Measurements from ENCODE around the gene SCO1.

SCO1 gene

DNA sequence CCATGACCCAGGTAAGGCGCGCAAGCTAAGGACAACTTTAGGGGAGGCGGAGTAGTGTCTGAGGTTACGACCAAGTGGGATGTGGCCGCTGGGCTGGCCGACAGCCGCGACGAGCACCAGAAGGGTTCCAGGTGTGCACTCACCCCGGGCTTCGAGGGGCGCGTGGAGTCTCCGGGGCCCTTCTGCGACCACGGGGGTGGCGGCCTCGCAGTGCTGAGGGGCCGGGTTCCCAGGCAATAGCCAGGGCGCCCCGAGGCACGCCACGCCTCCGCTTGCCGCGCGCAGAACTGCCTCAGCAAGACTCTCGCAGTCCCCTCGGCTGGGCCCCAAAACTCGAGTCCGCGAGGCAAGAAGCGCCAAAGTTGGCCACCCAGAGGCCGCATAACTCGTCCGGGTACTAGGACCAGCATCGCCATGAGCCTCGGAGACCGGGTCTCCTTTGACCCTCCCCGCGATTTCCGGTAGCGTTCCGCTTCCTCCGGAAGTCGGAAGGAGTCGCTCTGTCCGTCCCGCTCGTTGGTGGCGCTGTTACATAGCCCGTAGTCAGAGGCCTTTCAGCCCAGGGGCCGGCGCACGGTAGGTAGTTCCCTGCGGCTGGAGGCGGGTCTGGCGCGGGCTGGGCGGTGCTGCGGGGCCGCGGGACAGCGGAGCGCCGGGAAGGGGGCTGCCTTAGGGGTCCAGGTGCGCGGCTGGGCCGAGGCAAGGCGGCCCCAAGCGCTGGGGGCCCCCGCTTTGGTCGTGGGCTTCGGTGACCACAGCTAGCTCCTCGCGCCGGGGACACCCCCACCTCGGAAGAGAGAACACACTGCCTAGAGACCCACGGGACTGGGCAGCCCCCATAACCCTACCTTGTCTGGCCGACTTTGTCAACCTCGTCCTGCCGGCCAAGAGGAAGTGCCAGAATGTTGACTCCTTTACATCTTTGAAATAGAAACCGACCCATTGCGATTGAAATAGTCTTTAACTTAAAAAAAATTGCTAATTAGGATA is at the start of gene SCO1, which contains the start of gene ADPRM:
Gene SCO1 (minus strand): TSS at position 442 of the 990 bp plus-strand sequence. CDS start 26 bp downstream, at position 416.
Gene ADPRM (plus strand): TSS at position 503 of the 990 bp plus-strand sequence. CDS start 7,333 bp downstream, outside the sequence.
- no peak for TF ChIP-seq GATA3 (IDR thresholded peaks at IDR 0.05; ENCODE audit: low read depth, low read length)
- TF ChIP-seq GATA2 (IDR thresholded peaks at IDR 0.05; ENCODE audit: low read depth, low read length): no peak

DNA sequence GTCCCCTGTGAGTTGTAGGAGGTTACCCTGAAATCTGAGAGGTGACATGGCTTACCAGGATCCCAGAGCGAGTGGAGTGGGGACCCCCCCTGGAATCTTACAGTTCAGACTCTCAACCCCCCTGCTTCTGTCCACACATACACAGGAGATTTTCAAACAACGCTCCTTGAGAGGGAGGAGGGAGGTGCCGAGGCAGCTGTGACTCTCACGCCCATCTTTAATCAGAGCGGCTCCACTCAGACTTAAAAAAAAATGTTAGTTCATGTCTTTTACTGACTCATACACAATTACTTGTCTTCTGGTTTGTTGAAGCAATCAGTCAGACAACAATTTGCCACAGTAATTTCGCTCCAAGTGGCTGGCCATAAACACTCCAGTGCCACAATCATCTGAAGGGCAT is 47.9 kb upstream of the SCO1 start:
- TF ChIP-seq GATA3 (IDR thresholded peaks at IDR 0.05; ENCODE audit: low read depth, low read length) (no peak), GATA2 (IDR thresholded peaks at IDR 0.05; ENCODE audit: low read depth, low read length) (no peak)

- TF ChIP-seq GATA2 (IDR thresholded peaks at IDR 0.05; ENCODE audit: low read depth, low read length) (no peak), GATA3 (IDR thresholded peaks at IDR 0.05; ENCODE audit: low read depth, low read length) (no peak)
Observed at GRCh38 chr17:10744501-10745000, 47.2 kb upstream of the SCO1 start.

- TF ChIP-seq GATA2 (IDR thresholded peaks at IDR 0.05; ENCODE audit: low read depth, low read length): no peak
- no peak for TF ChIP-seq GATA3 (IDR thresholded peaks at IDR 0.05; ENCODE audit: low read depth, low read length)
Observed at GRCh38 chr17:10743316-10744009, 46.1 kb upstream of the SCO1 start.

GRCh38 chr17:10742431-10742830 is 45.1 kb upstream of the SCO1 start:
- TF ChIP-seq GATA2 (IDR thresholded peaks at IDR 0.05; ENCODE audit: low read depth, low read length) (no peak), GATA3 (IDR thresholded peaks at IDR 0.05; ENCODE audit: low read depth, low read length) (no peak)

DNA sequence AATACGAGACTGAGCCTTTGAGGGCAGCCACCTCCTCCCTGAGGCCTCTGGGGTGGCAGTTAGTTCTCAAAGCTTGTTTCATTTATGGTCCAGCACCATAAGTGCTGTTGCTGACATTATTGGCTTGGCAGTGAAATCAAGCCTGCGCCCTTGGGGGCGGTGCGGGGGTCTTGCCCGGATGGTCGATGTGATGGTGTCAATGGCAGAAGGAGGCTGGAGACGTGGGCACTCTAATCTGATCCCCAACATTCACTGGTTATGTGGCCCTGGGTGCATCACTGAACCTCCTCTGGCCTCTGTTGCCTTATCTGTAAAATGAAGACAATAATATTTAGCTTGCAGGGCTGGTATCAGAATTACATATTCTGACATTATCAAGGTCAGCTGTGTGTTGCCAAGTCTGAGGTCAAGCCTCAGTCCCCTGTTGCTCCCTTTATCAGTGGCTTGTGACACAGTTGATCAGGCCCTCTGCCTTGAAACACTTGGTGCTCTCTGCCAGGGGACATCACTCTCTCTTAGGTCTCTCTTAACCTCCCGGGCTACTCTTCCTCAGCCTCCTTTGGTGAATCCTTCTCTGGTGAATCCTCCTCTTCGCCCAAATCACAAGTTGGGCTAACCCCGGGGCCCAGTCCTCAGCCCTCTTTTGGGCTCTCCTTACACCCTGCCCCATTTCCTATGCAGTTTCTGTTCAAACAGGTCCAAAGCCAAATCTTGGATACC is 44.2 kb upstream of the SCO1 start:
- TF ChIP-seq GATA2 (IDR thresholded peaks at IDR 0.05; ENCODE audit: low read depth, low read length) (no peak), GATA3 (IDR thresholded peaks at IDR 0.05; ENCODE audit: low read depth, low read length) (no peak)

GRCh38 chr17:10739386-10739785 is 42.1 kb upstream of the SCO1 start:
- TF ChIP-seq GATA2 (IDR thresholded peaks at IDR 0.05; ENCODE audit: low read depth, low read length): no peak
- TF ChIP-seq GATA3 (IDR thresholded peaks at IDR 0.05; ENCODE audit: low read depth, low read length): no peak

GRCh38 chr17:10738521-10739258 is 41.4 kb upstream of the SCO1 start:
- TF ChIP-seq GATA3 (IDR thresholded peaks at IDR 0.05; ENCODE audit: low read depth, low read length) (no peak), GATA2 (IDR thresholded peaks at IDR 0.05; ENCODE audit: low read depth, low read length) (no peak)

DNA sequence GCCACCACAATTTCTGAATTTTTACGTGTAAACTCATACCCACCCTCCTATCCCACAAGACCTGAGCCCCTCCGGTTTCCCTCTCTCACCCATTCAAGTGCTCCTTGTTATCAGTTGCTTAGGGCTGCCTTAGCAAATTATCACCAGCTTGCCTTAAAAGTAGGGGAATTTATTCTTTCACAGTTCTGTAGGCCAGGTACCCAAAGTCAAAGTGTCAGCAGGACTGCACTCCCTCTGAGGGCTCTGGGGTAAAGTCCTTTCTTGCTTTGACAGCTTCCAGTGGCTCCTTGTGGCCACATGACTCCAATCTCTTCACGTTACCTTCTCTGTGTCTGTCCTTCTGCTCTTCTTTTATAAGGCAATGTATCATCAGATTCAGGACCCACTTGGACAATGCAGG is 40.4 kb upstream of the SCO1 start:
- no peak for TF ChIP-seq GATA2 (IDR thresholded peaks at IDR 0.05; ENCODE audit: low read depth, low read length)
- no peak for TF ChIP-seq GATA3 (IDR thresholded peaks at IDR 0.05; ENCODE audit: low read depth, low read length)

- no peak for TF ChIP-seq GATA2 (IDR thresholded peaks at IDR 0.05; ENCODE audit: low read depth, low read length)
- TF ChIP-seq GATA3 (IDR thresholded peaks at IDR 0.05; ENCODE audit: low read depth, low read length): no peak
Observed at GRCh38 chr17:10737168-10737622, 39.9 kb upstream of the SCO1 start.

- TF ChIP-seq GATA2 (IDR thresholded peaks at IDR 0.05; ENCODE audit: low read depth, low read length) (no peak), GATA3 (IDR thresholded peaks at IDR 0.05; ENCODE audit: low read depth, low read length) (no peak)
Observed at GRCh38 chr17:10735821-10736220, 38.5 kb upstream of the SCO1 start.

DNA sequence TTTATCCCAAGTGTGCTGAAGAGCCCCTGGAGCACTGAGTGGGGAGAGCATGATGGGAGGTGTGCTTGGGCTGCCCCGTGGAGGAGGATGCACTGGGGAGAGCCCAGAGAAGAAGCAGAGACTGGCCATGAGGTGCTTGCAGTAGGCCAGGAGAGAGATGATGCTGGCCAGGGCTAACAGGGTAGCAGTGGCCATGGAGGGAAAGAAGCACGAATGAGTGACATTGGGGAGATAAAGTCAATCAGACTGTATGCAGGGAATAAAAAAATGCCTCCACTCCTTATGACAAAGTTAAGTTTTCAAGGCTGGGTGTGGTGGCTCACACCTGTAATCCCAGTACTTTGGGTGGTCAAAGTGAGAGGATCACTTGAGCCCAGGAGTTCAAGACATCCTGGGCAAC is 37.9 kb upstream of the SCO1 start:
- TF ChIP-seq GATA3 (IDR thresholded peaks at IDR 0.05; ENCODE audit: low read depth, low read length): no peak
- TF ChIP-seq GATA2 (IDR thresholded peaks at IDR 0.05; ENCODE audit: low read depth, low read length): no peak

GRCh38 chr17:10733666-10734065 is 36.3 kb upstream of the SCO1 start:
- TF ChIP-seq GATA3 (IDR thresholded peaks at IDR 0.05; ENCODE audit: low read depth, low read length) (no peak), GATA2 (IDR thresholded peaks at IDR 0.05; ENCODE audit: low read depth, low read length) (no peak)
